EL (cell line): ENCODE measurements around the gene ITPRIPL1.
A peak's percentile ranks its signal among the peaks of the same experiment; 100 is the strongest.

Experiments used
- DNase-seq: peaks from one replicate; pipeline ENCODE4 v3.0.0-alpha.2; 2016

Gene ITPRIPL1

DNA sequence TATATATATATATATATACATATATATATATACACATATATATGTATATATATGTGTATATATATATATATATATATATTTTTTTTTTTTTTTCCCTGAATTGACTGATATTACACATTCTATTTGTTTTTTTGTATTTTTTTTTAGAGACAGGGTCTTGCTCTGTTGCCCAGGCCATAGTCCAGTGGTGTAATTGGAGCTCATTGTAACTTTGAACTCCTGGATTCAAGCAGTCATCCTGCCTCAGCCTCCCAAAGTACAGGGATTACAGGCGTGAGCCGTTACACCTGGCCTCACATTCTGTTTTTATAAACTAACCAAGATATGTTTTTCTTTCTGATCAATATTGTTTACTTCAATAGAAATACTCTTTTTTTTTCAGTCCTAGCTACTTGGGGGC, 36.6 kb downstream of the ITPRIPL1 start:
- DNase-seq, result no peak

DNA sequence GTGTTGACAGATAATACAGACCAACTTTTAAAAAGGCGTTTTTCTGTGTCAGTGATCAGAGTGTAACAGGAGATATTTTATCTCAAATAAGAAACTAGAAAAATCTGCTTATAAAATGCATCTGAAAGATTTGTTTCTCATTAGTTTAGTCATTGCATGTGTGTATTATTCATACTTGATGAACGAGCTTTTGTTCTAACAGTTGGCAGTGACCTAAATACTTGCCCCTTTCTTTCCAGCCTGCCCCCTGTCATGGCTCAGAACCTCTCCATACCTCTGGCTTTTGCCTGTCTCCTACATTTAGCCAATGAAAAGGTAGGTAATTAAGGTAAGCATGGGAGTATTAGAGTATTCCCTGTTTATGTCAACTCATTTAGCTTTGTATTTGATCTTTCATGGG, 44.1 kb downstream of the ITPRIPL1 start:
- no peak for DNase-seq

DNA sequence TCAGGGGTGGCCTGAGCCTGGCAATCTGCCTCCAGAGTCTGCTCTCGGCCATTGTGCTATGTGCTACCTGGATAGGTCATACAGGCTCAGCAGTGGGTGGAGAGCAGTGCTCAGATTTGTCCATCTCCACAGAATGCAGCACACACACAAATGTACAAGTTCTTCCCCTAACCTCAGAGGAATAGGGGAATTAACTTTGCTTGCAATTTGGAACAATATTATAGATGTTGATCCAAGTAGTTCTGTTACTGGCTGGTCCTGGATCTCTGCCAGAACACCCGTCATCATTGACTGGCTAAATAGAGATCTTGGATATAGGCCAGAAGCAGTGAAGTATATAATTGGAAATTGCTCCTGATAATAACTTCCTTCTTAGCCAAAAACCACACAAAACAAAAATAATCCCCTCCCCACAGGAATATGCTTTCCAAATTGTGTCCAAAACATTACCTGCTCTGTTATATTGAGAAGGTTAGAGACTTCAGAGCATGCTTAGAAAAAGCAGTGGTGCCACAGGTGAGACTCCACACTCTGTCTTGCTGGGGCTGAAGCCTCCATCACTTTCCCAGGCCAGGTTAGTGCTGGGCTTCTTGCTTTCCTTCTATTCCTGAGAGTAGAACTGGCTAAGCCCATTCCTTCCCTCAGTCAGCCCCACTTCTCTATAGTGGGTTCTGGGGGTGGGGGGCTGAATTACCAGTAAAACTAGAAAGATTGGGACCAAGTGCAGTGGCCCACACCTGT, 49.3 kb downstream of the ITPRIPL1 start:
- peak; percentile 18 for DNase-seq
